ENCODE results near the gene GPR183.

Gene GPR183

GRCh38 chr13:99298056-99298455 is 9.1 kb downstream of the GPR183 start:
- no peak for TF ChIP-seq CTCF (IDR thresholded peaks at IDR 0.05; ENCODE audit: insufficient read depth, low read length, missing control alignments)
- no peak overlapping the region for H3K4me3 ChIP-seq (ENCODE audit: low read depth, low read length)
- DNase-seq (ENCODE audit: low read depth, low spot score) = no peak
- POLR2A ChIA-PET = no interaction called here
- CTCF ChIA-PET = interaction anchor here (0.8 to 13.9 kb wide), 6 partner anchors 11 to 139 kb away, joined by 3 to 93 read pairs (median 3); no protein-coding TSS in a partner anchor

- ChIA-PET CTCF (interaction anchor here (0.6 to 13.9 kb wide), 6 partner anchors 12 to 139 kb away, joined by 3 to 93 read pairs (median 4); no protein-coding TSS in a partner anchor), POLR2A (no interaction called here)
- no peak for DNase-seq (ENCODE audit: low read depth, low spot score)
- TF ChIP-seq CTCF (IDR thresholded peaks at IDR 0.05; ENCODE audit: insufficient read depth, low read length, missing control alignments) = no peak
- no peak overlapping the region for H3K4me3 ChIP-seq (ENCODE audit: low read depth, low read length)
Measured at GRCh38 chr13:99297331-99297730, 9.9 kb downstream of the GPR183 start.

- no peak for DNase-seq (ENCODE audit: low read depth, low spot score)
- H3K4me3 ChIP-seq (ENCODE audit: low read depth, low read length) = no peak overlapping the region
- TF ChIP-seq CTCF (IDR thresholded peaks at IDR 0.05; ENCODE audit: insufficient read depth, low read length, missing control alignments) = no peak
- CTCF ChIA-PET = interaction anchor here (1.0 to 13.9 kb wide), 4 partner anchors 8 to 140 kb away, joined by 3 to 93 read pairs (median 6); no protein-coding TSS in a partner anchor
- POLR2A ChIA-PET = no interaction called here
Measured at GRCh38 chr13:99296398-99296797, 10.8 kb downstream of the GPR183 start.

- ChIA-PET POLR2A (no interaction called here), CTCF (interaction anchor here (1.1 to 13.9 kb wide), 3 partner anchors 9 to 141 kb away, joined by 3 to 93 read pairs (median 8); no protein-coding TSS in a partner anchor)
- H3K4me3 ChIP-seq (ENCODE audit: low read depth, low read length) = no peak overlapping the region
Measured at GRCh38 chr13:99295488-99296252, 11.5 kb downstream of the GPR183 start.

GRCh38 chr13:99294958-99295357 is 12.2 kb downstream of the GPR183 start:
- TF ChIP-seq CTCF (IDR thresholded peaks at IDR 0.05; ENCODE audit: insufficient read depth, low read length, missing control alignments) = no peak
- CTCF ChIA-PET = interaction anchor here (0.8 kb wide), 1 partner anchor 8 kb away, joined by 3 read pairs; no protein-coding TSS in a partner anchor
- DNase-seq (ENCODE audit: low read depth, low spot score) = no peak
- no peak overlapping the region for H3K4me3 ChIP-seq (ENCODE audit: low read depth, low read length)
- POLR2A ChIA-PET = no interaction called here

More at GRCh38 chr13:99295488-99296252, 11.5 kb downstream of the GPR183 start:
- DNase-seq (ENCODE audit: low read depth, low spot score) = no peak
- no peak for TF ChIP-seq CTCF (IDR thresholded peaks at IDR 0.05; ENCODE audit: insufficient read depth, low read length, missing control alignments)

- ChIA-PET CTCF (interaction anchor here (0.8 to 4.4 kb wide), 2 partner anchors 25 to 143 kb away, joined by 4 to 26 read pairs; no protein-coding TSS in a partner anchor), POLR2A (no interaction called here)
- DNase-seq (ENCODE audit: low read depth, low spot score) = no peak
- H3K4me3 ChIP-seq (ENCODE audit: low read depth, low read length) = no peak overlapping the region
- no peak for TF ChIP-seq CTCF (IDR thresholded peaks at IDR 0.05; ENCODE audit: insufficient read depth, low read length, missing control alignments)
Measured at GRCh38 chr13:99294198-99294597, 13.0 kb downstream of the GPR183 start.
